Peyer's patch (tissue), 4 donors: Measurements from ENCODE around the gene PHC2. TPM values are rescaled to one million over a fixed set of nuclear protein-coding genes. Genes with fewer than 3 reads are reported as not detected.

ENCODE experiments used
- DNase-seq, 3 donors: peaks; one replicate each; pipeline ENCODE4 v3.0.0-alpha.2; 2017 to 2019
- H3K27ac ChIP-seq, 4 donors: fragments of 200-600 bp; sonication (generic); one replicate each; pipeline ENCODE4 v1.5.1; 2016 to 2019
- H3K27me3 ChIP-seq, 2 donors: fragments of 200-600 bp; sonication (generic); one replicate each; pipeline ENCODE4 v1.5.1; 2019
- H3K36me3 ChIP-seq, 3 donors: fragments of 200-600 bp; sonication (generic); one replicate each; pipeline ENCODE4 v1.5.1; 2016 to 2019
- H3K4me1 ChIP-seq, 4 donors: fragments of 200-600 bp; sonication (generic); one replicate each; pipeline ENCODE4 v1.5.1; 2016 to 2019
- H3K4me3 ChIP-seq, 4 donors: fragments of 200-600 bp; sonication (generic); 1 replicate in 3 of 4; 2 replicates in 1 of 4; pipeline ENCODE4 v1.5.1; 2016 to 2019; ENCODE audit warnings: mild to moderate bottlenecking in 1 of 4
- H3K9me3 ChIP-seq, 4 donors: fragments of 200-600 bp; sonication (generic); one replicate each; pipeline ENCODE4 v1.5.1; 2016 to 2019; ENCODE audit warnings: mild to moderate bottlenecking in 1 of 4
- CTCF ChIP-seq, 6 experiments: fragments of 450-650 bp in 4 of 6; fragments of 200-600 bp in 2 of 6; sonication (generic) in 1 of 6; IDR thresholded peaks; one replicate each; pipeline ENCODE4 v1.5.1; 2017 to 2019; ENCODE audit warnings: antibody characterized with exemption in 6 of 6, mild to moderate bottlenecking in 3 of 6, moderate library complexity in 1 of 6
- POLR2A ChIP-seq, 2 donors: fragments of 450-650 bp; IDR thresholded peaks; one replicate each; pipeline ENCODE4 v1.5.1; 2017; ENCODE audit warnings: antibody characterized with exemption in 2 of 2, mild to moderate bottlenecking in 2 of 2, moderate library complexity in 2 of 2
- total RNA-seq, 4 donors: library from RNA; depleted of rRNA; stranded (reverse); fragments of >200 nt; gene quantifications; one replicate each; pipeline ENCODE4 v1.1.0, GENCODE V29; 2016

Gene PHC2
- total RNA-seq, 4 donors from 2014 or later = 50.3 to 71.1 (median 65.9) TPM

GRCh38 chr1:33426916-33427315, 4.0 kb downstream of the PHC2 start:
- DNase-seq = no peak
- no peaks in the 10 kb centered on the region for H3K27me3 ChIP-seq
- TF ChIP-seq POLR2A (IDR thresholded peaks at IDR 0.05) (no peak), CTCF (IDR thresholded peaks at IDR 0.05) (no peak)
- no peaks in the 10 kb centered on the region for H3K36me3 ChIP-seq
- no peak overlapping the region for H3K27ac ChIP-seq
- no peak overlapping the region for H3K4me3 ChIP-seq
- no peaks in the 10 kb centered on the region for H3K9me3 ChIP-seq
- H3K4me1 ChIP-seq = peaks cover 0 to 8% (median 4%) of the 10 kb centered on the region in 4 donors

- Histone ChIP-seq H3K4me3 (no peak overlapping the region), H3K9me3 (no peaks in the 10 kb centered on the region), H3K27me3 (no peaks in the 10 kb centered on the region), H3K4me1 (peaks cover 0 to 14% (median 4%) of the 10 kb centered on the region in 4 donors), H3K36me3 (no peaks in the 10 kb centered on the region), H3K27ac (no peak overlapping the region)
- TF ChIP-seq POLR2A (IDR thresholded peaks at IDR 0.05) (no peak), CTCF (IDR thresholded peaks at IDR 0.05) (no peak)
- DNase-seq = no peak
These were observed 5.0 kb downstream of the PHC2 start for GRCh38 chr1:33425900-33426299.

GRCh38 chr1:33424610-33425009, 6.3 kb downstream of the PHC2 start:
- H3K36me3 ChIP-seq = no peaks in the 10 kb centered on the region
- H3K4me3 ChIP-seq = no peak overlapping the region
- H3K9me3 ChIP-seq = no peaks in the 10 kb centered on the region
- peaks cover 0 to 6% (median under 1%) of the 10 kb centered on the region in 4 donors for H3K4me1 ChIP-seq
- no peaks in the 10 kb centered on the region for H3K27me3 ChIP-seq
- H3K27ac ChIP-seq = no peak overlapping the region
- TF ChIP-seq CTCF (IDR thresholded peaks at IDR 0.05) = no peak
- no peak for TF ChIP-seq POLR2A (IDR thresholded peaks at IDR 0.05)
- DNase-seq = no peak

- no peak for DNase-seq
- Histone ChIP-seq H3K4me1 (peaks cover 0 to 6% (median 0%) of the 10 kb centered on the region in 4 donors), H3K27me3 (no peaks in the 10 kb centered on the region), H3K9me3 (no peaks in the 10 kb centered on the region), H3K27ac (no peak overlapping the region), H3K4me3 (no peak overlapping the region), H3K36me3 (no peaks in the 10 kb centered on the region)
- TF ChIP-seq POLR2A (IDR thresholded peaks at IDR 0.05) (no peak), CTCF (IDR thresholded peaks at IDR 0.05) (no peak)
These were observed 6.7 kb downstream of the PHC2 start for GRCh38 chr1:33424205-33424604.

GRCh38 chr1:33420870-33421775, 9.8 kb downstream of the PHC2 start:
- DNase-seq = no peak
- Histone ChIP-seq H3K36me3 (no peaks in the 10 kb centered on the region), H3K4me3 (no peak overlapping the region), H3K9me3 (peaks cover 0 to 6% (median 0%) of the 10 kb centered on the region in 4 donors), H3K27me3 (no peaks in the 10 kb centered on the region), H3K27ac (no peak overlapping the region), H3K4me1 (peaks cover 0 to 6% (median 0%) of the 10 kb centered on the region in 4 donors)
- TF ChIP-seq CTCF (IDR thresholded peaks at IDR 0.05) (no peak), POLR2A (IDR thresholded peaks at IDR 0.05) (no peak)
